K562 (cell line): ENCODE data around the gene E2F3. TPM values are rescaled to one million over a fixed set of nuclear protein-coding genes. Genes with fewer than 3 reads are reported as not detected.
A peak's percentile ranks its signal among the peaks of the same experiment; 100 is the strongest.

Experiments used
- ADNP ChIP-seq: fragments of 200-800 bp; sonication (Bioruptor generic); IDR thresholded peaks from 2 replicates; pipeline ENCODE4 v1.6.1; 2016; ENCODE audit warnings: missing genetic modification characterization, missing compliant biosample characterization
- CBX5 ChIP-seq: IDR thresholded peaks from 2 replicates; pipeline ENCODE4 v1.6.1; 2014; ENCODE audit warnings: low read depth, borderline replicate concordance
- DMBX1 ChIP-seq: fragments of 250-450 bp; sonication (Bioruptor Pico); IDR thresholded peaks from 2 replicates; pipeline ENCODE4 v1.8.0; 2022; ENCODE audit warnings: inconsistent platforms, mild to moderate bottlenecking, moderate library complexity, borderline replicate concordance
- EGR1 ChIP-seq: fragments of 450-650 bp; conservative IDR thresholded peaks from 2 replicates; pipeline ENCODE4 v1.6.1; 2017; ENCODE audit warnings: mild to moderate bottlenecking
- ERF ChIP-seq: fragments of 450-650 bp; formaldehyde crosslinking; IDR thresholded peaks from 2 replicates; pipeline ENCODE4 v1.4.0; 2020; ENCODE audit warnings: mild to moderate bottlenecking, mixed read lengths
- FOXM1 ChIP-seq, 2 experiments: fragments of 450-650 bp in 1 of 2; sonication (generic) in 1 of 2; formaldehyde crosslinking in 1 of 2; IDR thresholded peaks; 2 replicates each; pipeline versions ENCODE4 v1.6.1 to v1.9.0; 2017 to 2022; ENCODE audit warnings: low read depth in 2 of 2, mild to moderate bottlenecking in 2 of 2, missing genetic modification reagents in 1 of 2, moderate library complexity in 1 of 2
- HDAC1 ChIP-seq, 2 experiments: fragments of 450-650 bp; IDR thresholded peaks; 2 replicates each; pipeline ENCODE4 v1.6.1; 2016 to 2017; ENCODE audit warnings: inconsistent platforms in 1 of 2, mild to moderate bottlenecking in 1 of 2, moderate library complexity in 1 of 2
- HEY1 ChIP-seq: fragments of 250-450 bp; sonication (Bioruptor Pico); IDR thresholded peaks from 2 replicates; pipeline ENCODE4 v1.5.0; 2020; ENCODE audit warnings: mild to moderate bottlenecking, moderate library complexity, borderline replicate concordance
- LCOR ChIP-seq: sonication (generic); formaldehyde crosslinking; IDR thresholded peaks from 2 replicates; pipeline ENCODE4 v1.8.0; 2022; ENCODE audit warnings: mild to moderate bottlenecking, missing genetic modification reagents
- MBD2 ChIP-seq: sonication (generic); IDR thresholded peaks from 2 replicates; pipeline ENCODE4 v1.6.1; 2016; ENCODE audit warnings: low read depth, borderline replicate concordance
- MTF1 ChIP-seq: fragments of 250-450 bp; sonication (Bioruptor Pico); IDR thresholded peaks from 2 replicates; pipeline ENCODE4 v1.9.0; 2021; ENCODE audit warnings: moderate library complexity, mild to moderate bottlenecking, inconsistent platforms, borderline replicate concordance
- RAD21 ChIP-seq, 2 experiments: fragments of 250-450 bp in 1 of 2; fragments of 450-650 bp in 1 of 2; sonication (Bioruptor Pico) in 1 of 2; formaldehyde crosslinking in 1 of 2; IDR thresholded peaks in 1 of 2; conservative IDR thresholded peaks in 1 of 2; 2 replicates each; pipeline versions ENCODE4 v1.4.0 to v1.8.0; 2020 to 2022; ENCODE audit warnings: mild to moderate bottlenecking in 2 of 2, moderate library complexity in 1 of 2
- ZNF436 ChIP-seq: fragments of 250-450, 450-650 bp; sonication (Bioruptor Pico); formaldehyde crosslinking; IDR thresholded peaks from 2 replicates; pipeline ENCODE4 v1.7.0; 2020; ENCODE audit warnings: mild to moderate bottlenecking
- polyA plus RNA-seq, 8 experiments: library from polyadenylated mRNA; depleted of rRNA in 4 of 8; stranded (reverse) in 5 of 8; unstranded in 3 of 8; fragments of >200 nt; fragmentation: Nextera tagmentation in 2 of 8; fragmentation: Illumina TruSeq in 1 of 8; extraction: Ambion mirVana in 2 of 8; extraction: Trizol in 1 of 8; gene quantifications; 2 replicates each; pipeline versions ENCODE4 v1.2.1 to v1.2.3, GENCODE V29; 2011 to 2014; ENCODE audit warnings: inconsistent platforms in 1 of 8, missing spikeins in 1 of 8
- total RNA-seq, 7 experiments: library from RNA; depleted of rRNA in 6 of 7; stranded (reverse); fragments of >200 nt in 6 of 7; fragmentation: Illumina TruSeq in 2 of 7; extraction: Trizol in 2 of 7; gene quantifications; 2 replicates each; pipeline versions ENCODE4 v1.2.1 to v1.2.3, GENCODE V29; 2011 to 2021; ENCODE audit warnings: low replicate concordance in 1 of 7
- TF ChIP-seq, protein P1 (sequence below): fragments of 450-650 bp; formaldehyde crosslinking; IDR thresholded peaks from 2 replicates; pipeline ENCODE4 v1.4.0; 2022; ENCODE audit warnings: missing genetic modification characterization
- TF ChIP-seq, protein P2 (sequence below): fragments of 250-450 bp; sonication (Bioruptor Pico); IDR thresholded peaks from 2 replicates; pipeline ENCODE4 v1.8.0; 2022; ENCODE audit warnings: inconsistent platforms
- TF ChIP-seq, protein P3 (sequence below): fragments of 450-650 bp; IDR thresholded peaks from 2 replicates; pipeline ENCODE4 v1.6.1; 2016; ENCODE audit warnings: low read depth

E2F3 gene
- total and polyA plus RNA-seq, 9 of the 15 experiments (the other 6 are each of a cell fraction or from before 2014, with no cell fraction given) = 11.1 to 44.7 (median 27.2) TPM

DNA sequence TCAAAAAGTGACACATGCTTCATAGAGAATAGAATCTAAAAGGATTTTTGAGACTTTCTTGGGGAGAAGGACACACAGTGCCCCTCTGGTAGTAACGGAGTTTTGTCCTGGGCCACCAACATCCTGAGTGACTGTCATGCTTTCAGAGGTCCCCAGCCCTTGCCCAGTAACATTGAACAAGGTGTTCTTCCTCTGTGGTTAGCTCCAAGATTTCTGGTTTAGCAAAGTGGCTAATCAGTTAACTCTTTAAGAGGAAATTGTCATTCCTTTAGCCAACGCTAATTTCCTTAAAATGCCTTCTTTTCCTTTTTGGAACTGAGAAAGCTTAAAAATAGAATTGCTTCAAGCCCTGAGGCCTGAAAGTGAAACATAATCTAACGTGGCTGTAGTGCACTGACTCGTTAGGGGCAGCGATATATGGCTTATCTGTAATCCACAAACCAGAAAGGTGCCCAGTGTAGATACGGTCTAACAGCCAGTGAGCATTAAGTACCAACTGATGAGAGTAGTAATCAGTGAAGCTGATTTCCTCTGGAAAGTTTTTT lies 7.8 kb downstream of the E2F3 start (continued):
- TF ChIP-seq RAD21 (CRISPR knock-in tag; conservative IDR thresholded peaks at IDR 0.05 in 1 of 2, IDR thresholded peaks at IDR 0.05 in 1 of 2) (no peak), ZNF436 (CRISPR knock-in tag) (no peak), MTF1 (CRISPR knock-in tag) (no peak), ADNP (tag) (no peak), HDAC1 (IDR thresholded peaks at IDR 0.05) (peak in 1 of 2 experiments; percentile 79; a peak in 3 of 4 replicates), LCOR (CRISPR knock-in tag) (no peak), FOXM1 (IDR thresholded peaks at IDR 0.05; ENCODE audit: low read depth) (peak; percentile 80), FOXM1 (CRISPR knock-in tag; IDR thresholded peaks at IDR 0.05; ENCODE audit: low read depth) (no peak), EGR1 (0 out of 2 replicates have a peak, but pooled peaks have one; percentile 15), HEY1 (CRISPR knock-in tag) (0 out of 2 replicates have a peak, but pooled peaks have one; percentile 30), DMBX1 (CRISPR knock-in tag) (no peak; the same call in 1 of the 2 replicates), CBX5 (no peak), ERF (CRISPR knock-in tag) (no peak), MBD2 (peak; percentile 56; the same call in 1 of the 2 replicates)
- TF ChIP-seq, protein P1, sequence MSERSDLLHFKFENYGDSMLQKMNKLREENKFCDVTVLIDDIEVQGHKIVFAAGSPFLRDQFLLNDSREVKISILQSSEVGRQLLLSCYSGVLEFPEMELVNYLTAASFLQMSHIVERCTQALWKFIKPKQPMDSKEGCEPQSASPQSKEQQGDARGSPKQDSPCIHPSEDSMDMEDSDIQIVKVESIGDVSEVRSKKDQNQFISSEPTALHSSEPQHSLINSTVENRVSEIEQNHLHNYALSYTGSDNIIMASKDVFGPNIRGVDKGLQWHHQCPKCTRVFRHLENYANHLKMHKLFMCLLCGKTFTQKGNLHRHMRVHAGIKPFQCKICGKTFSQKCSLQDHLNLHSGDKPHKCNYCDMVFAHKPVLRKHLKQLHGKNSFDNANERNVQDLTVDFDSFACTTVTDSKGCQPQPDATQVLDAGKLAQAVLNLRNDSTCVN (CRISPR knock-in tag) = no peak
- TF ChIP-seq, protein P2, sequence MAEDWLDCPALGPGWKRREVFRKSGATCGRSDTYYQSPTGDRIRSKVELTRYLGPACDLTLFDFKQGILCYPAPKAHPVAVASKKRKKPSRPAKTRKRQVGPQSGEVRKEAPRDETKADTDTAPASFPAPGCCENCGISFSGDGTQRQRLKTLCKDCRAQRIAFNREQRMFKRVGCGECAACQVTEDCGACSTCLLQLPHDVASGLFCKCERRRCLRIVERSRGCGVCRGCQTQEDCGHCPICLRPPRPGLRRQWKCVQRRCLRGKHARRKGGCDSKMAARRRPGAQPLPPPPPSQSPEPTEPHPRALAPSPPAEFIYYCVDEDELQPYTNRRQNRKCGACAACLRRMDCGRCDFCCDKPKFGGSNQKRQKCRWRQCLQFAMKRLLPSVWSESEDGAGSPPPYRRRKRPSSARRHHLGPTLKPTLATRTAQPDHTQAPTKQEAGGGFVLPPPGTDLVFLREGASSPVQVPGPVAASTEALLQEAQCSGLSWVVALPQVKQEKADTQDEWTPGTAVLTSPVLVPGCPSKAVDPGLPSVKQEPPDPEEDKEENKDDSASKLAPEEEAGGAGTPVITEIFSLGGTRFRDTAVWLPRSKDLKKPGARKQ (CRISPR knock-in tag) = no peak
- TF ChIP-seq, protein P3, sequence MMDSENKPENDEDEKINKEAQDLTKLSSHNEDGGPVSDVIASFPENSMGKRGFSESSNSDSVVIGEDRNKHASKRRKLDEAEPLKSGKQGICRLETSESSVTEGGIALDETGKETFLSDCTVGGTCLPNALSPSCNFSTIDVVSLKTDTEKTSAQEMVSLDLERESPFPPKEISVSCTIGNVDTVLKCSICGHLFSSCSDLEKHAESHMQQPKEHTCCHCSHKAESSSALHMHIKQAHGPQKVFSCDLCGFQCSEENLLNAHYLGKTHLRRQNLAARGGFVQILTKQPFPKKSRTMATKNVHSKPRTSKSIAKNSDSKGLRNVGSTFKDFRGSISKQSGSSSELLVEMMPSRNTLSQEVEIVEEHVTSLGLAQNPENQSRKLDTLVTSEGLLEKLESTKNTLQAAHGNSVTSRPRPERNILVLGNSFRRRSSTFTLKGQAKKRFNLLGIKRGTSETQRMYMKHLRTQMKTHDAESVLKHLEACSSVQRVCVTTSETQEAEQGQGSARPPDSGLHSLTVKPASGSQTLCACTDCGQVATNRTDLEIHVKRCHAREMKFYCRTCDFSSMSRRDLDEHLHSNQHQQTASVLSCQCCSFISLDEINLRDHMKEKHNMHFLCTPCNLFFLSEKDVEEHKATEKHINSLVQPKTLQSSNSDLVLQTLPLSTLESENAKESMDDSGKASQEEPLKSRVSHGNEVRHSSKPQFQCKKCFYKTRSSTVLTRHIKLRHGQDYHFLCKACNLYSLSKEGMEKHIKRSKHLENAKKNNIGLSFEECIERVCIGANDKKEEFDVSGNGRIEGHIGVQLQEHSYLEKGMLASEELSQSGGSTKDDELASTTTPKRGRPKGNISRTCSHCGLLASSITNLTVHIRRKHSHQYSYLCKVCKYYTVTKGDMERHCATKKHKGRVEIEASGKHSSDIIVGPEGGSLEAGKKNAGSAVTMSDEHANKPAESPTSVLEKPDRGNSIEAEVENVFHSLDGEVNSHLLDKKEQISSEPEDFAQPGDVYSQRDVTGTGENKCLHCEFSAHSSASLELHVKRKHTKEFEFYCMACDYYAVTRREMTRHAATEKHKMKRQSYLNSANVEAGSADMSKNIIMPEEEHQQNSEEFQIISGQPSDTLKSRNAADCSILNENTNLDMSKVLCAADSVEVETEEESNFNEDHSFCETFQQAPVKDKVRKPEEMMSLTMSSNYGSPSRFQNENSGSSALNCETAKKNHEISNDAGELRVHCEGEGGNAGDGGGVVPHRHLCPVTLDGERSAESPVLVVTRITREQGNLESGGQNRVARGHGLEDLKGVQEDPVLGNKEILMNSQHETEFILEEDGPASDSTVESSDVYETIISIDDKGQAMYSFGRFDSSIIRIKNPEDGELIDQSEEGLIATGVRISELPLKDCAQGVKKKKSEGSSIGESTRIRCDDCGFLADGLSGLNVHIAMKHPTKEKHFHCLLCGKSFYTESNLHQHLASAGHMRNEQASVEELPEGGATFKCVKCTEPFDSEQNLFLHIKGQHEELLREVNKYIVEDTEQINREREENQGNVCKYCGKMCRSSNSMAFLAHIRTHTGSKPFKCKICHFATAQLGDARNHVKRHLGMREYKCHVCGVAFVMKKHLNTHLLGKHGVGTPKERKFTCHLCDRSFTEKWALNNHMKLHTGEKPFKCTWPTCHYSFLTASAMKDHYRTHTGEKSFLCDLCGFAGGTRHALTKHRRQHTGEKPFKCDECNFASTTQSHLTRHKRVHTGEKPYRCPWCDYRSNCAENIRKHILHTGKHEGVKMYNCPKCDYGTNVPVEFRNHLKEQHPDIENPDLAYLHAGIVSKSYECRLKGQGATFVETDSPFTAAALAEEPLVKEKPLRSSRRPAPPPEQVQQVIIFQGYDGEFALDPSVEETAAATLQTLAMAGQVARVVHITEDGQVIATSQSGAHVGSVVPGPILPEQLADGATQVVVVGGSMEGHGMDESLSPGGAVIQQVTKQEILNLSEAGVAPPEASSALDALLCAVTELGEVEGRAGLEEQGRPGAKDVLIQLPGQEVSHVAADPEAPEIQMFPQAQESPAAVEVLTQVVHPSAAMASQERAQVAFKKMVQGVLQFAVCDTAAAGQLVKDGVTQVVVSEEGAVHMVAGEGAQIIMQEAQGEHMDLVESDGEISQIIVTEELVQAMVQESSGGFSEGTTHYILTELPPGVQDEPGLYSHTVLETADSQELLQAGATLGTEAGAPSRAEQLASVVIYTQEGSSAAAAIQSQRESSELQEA = no peak
